Naive B cell (primary cell): ENCODE data around the gene NOS2. TPM values are rescaled to one million over a fixed set of nuclear protein-coding genes. Genes with fewer than 3 reads are reported as not detected.
A peak's percentile ranks its signal among the peaks of the same experiment; 100 is the strongest.
"Not testable (repeated sequence)": the region's sequence is repeated elsewhere in the genome, so short reads cannot be mapped to it uniquely, and the experiment has no call there.

Experiments used
- ATAC-seq, 2 donors: fragments of 150-1000 bp; cut with Tn5 transposase; 2 replicates each; pipeline ENCODE4 v1.10.0; 2021; ENCODE audit warnings: low read depth in 2 of 2, mild to moderate bottlenecking in 2 of 2, moderate library complexity in 2 of 2
- DNase-seq: peaks from one replicate; pipeline ENCODE4 v3.0.0; 2022
- H3K27ac Mint-ChIP-seq, 6 donors: one replicate each; pipeline ENCODE4 v1.8.0; 2020 to 2022; ENCODE audit warnings: mild to moderate bottlenecking in 6 of 6, mixed read lengths in 6 of 6, moderate library complexity in 5 of 6, inconsistent platforms in 2 of 6
- H3K27me3 Mint-ChIP-seq, 3 donors: one replicate each; pipeline ENCODE4 v1.8.0; 2021 to 2022; ENCODE audit warnings: mixed read lengths in 3 of 3, mild to moderate bottlenecking in 1 of 3
- H3K36me3 Mint-ChIP-seq, 2 donors: one replicate each; pipeline ENCODE4 v1.8.0; 2020 to 2022; ENCODE audit warnings: mixed read lengths in 2 of 2, inconsistent platforms in 1 of 2, mild to moderate bottlenecking in 1 of 2
- H3K4me1 Mint-ChIP-seq, 3 donors: one replicate each; pipeline ENCODE4 v1.8.0; 2020 to 2022; ENCODE audit warnings: mixed read lengths in 3 of 3, inconsistent platforms in 1 of 3, mild to moderate bottlenecking in 1 of 3, moderate library complexity in 1 of 3
- H3K4me3 Mint-ChIP-seq, 8 donors: one replicate each; pipeline ENCODE4 v1.8.0; 2020 to 2022; ENCODE audit warnings: mild to moderate bottlenecking in 8 of 8, mixed read lengths in 8 of 8, moderate library complexity in 8 of 8, inconsistent platforms in 2 of 8
- H3K9me3 Mint-ChIP-seq, 7 donors: one replicate each; pipeline ENCODE4 v1.8.0; 2020 to 2022; ENCODE audit warnings: mixed read lengths in 7 of 7, mild to moderate bottlenecking in 5 of 7, inconsistent platforms in 2 of 7, moderate library complexity in 1 of 7
- polyA plus RNA-seq, 6 donors: library from polyadenylated mRNA; unstranded; fragments of 300-500 nt; fragmentation: Illumina TruSeq; gene quantifications; one replicate each; pipeline ENCODE4 v1.2.3, GENCODE V29; 2021; ENCODE audit warnings: low read depth in 6 of 6

Gene NOS2
- polyA plus RNA-seq, 6 donors from 2014 or later = 0.08 TPM; not detected in 5

DNA sequence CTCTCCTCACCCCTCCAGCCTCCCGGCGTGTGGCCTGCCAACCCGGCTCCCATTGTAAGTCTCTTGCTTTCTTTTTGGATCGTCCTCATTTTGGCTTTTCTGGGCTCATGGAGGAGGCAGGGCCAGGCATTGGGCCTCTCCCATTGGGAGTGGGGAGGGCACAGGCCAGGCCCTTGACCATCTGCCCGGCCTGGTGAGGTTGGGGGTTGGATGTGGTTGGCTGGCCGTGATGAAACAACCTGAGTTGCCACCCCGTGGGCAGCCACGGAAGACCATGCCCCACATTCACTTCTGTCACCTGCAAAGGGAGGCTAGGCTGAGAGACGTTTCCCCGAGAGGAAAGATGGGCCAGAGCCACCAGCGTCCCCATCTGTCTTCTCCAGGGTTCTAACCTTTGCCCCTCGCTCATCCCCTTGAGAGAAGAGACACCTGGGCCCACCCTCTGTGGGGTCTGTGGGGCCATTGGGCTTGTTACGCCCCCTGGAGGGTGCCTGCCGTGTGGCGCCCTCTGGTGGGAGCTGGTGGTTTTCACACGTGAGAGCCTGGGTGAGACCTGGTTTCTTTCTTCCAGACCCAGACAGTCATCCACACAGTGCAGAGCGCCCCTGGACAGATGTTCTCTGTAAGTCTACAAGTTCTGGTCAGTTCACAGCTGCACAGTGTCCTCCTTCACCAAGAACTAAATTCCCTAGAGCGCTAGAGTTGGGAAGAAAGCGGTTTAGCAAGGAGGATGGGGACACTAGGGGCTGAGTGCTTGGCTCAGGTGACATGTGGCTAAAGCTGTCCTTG lies 47.3 kb downstream of the NOS2 start:
- H3K4me1 Mint-ChIP-seq, DNase-seq, H3K9me3 Mint-ChIP-seq, H3K36me3 Mint-ChIP-seq, H3K27me3 Mint-ChIP-seq, H3K4me3 Mint-ChIP-seq: not testable (repeated sequence)
- peak overlapping the region in 1 of 6 donors; percentile 59 for H3K27ac Mint-ChIP-seq
- ATAC-seq = peak; percentile 38 to 54

DNA sequence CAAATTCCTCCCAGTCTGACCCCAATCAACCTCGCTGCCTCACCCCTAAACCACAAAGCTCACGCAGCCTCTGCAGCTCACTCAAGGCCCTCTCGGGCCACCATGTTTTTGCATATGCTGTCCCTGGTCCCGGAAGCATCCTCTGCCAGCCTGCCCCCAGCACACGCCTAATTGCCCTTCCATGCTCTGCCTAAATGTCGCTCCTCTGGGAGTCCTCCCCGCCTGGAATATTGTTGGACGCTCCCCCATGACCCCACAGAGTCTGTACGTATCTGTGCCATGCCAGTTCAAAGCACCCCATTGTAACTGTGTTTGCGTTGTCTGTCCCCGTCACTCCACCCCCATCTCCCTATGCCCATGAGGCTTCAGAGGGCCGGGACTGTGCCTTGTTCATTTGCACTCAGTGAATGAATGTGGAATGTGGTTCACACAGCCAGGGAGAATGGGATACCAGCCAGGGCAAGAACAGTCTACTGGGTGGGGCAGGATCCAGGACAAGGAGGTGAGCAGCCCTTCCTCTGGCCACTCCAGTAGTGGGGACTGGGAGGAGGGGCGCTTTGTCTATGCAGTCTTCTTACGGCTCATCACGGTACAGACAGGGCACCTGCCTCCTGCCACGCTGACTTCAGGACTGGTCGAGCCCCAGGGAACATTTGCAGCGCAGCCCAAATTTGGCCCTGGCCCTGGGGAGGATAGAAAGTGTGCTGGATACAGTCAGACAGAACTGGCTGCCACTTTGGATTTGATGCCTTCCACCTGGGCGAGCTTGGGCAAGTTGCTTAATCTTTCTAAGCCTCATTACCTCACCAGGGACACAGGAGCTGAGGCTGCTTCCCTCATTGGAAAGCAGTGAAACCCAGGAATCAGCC lies 48.5 kb downstream of the NOS2 start:
- DNase-seq (no peak), ATAC-seq (no peak)
- no peaks in the 10 kb centered on the region for H3K36me3 Mint-ChIP-seq
- no peak overlapping the region for H3K4me3 Mint-ChIP-seq
- H3K27ac Mint-ChIP-seq = no peak overlapping the region
- H3K9me3 Mint-ChIP-seq = no peaks in the 10 kb centered on the region
- peaks cover 0 to 8% (median 6%) of the 10 kb centered on the region in 3 donors for H3K27me3 Mint-ChIP-seq
- no peaks in the 10 kb centered on the region for H3K4me1 Mint-ChIP-seq

- H3K27me3 Mint-ChIP-seq = peaks cover 0 to 8% (median 6%) of the 10 kb centered on the region in 3 donors
- no peak overlapping the region for H3K27ac Mint-ChIP-seq
- no peaks in the 10 kb centered on the region for H3K9me3 Mint-ChIP-seq
- no peak overlapping the region for H3K4me3 Mint-ChIP-seq
- H3K36me3 Mint-ChIP-seq = no peaks in the 10 kb centered on the region
- no peaks in the 10 kb centered on the region for H3K4me1 Mint-ChIP-seq
- DNase-seq (no peak), ATAC-seq (no peak)
Observed at GRCh38 chr17:27751166-27751565, 49.2 kb downstream of the NOS2 start.

DNA sequence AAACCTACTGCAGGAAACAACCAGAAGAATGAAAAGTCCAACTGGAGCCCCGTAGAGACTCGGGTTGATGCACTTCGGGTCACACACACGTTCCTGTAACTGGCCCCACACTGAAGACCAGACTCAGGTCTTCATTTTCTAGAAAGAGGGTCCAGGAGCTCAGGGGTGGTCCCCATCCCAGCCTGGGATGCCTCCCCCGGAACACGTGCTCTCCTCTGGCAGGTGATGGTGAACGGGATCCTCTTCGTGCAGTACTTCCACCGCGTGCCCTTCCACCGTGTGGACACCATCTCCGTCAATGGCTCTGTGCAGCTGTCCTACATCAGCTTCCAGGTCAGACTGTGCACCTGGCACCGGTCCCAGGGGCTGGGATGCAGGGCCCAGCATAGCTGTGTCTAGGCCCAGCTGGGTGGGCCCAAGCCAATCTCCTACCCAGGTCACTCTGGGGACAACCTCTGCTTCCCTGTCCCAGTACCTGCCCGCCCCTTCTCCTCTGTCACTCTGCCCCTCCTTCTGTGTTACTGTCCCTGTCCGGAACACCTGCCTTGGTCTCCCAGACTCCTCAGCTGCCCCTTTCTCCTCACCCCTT lies 50.7 kb downstream of the NOS2 start:
- not testable (repeated sequence) for H3K4me1 Mint-ChIP-seq, ATAC-seq, H3K9me3 Mint-ChIP-seq, H3K36me3 Mint-ChIP-seq, H3K27me3 Mint-ChIP-seq, DNase-seq, H3K4me3 Mint-ChIP-seq, H3K27ac Mint-ChIP-seq

- Mint-ChIP-seq H3K36me3 (no peaks in the 10 kb centered on the region), H3K27me3 (no peaks in the 10 kb centered on the region), H3K9me3 (no peaks in the 10 kb centered on the region), H3K4me3 (no peak overlapping the region), H3K27ac (no peak overlapping the region), H3K4me1 (peaks cover 2 to 3% (median 2%) of the 10 kb centered on the region in 3 donors)
- DNase-seq = no peak
- no peak for ATAC-seq
Observed at GRCh38 chr17:27748360-27748825, 51.9 kb downstream of the NOS2 start.

DNA sequence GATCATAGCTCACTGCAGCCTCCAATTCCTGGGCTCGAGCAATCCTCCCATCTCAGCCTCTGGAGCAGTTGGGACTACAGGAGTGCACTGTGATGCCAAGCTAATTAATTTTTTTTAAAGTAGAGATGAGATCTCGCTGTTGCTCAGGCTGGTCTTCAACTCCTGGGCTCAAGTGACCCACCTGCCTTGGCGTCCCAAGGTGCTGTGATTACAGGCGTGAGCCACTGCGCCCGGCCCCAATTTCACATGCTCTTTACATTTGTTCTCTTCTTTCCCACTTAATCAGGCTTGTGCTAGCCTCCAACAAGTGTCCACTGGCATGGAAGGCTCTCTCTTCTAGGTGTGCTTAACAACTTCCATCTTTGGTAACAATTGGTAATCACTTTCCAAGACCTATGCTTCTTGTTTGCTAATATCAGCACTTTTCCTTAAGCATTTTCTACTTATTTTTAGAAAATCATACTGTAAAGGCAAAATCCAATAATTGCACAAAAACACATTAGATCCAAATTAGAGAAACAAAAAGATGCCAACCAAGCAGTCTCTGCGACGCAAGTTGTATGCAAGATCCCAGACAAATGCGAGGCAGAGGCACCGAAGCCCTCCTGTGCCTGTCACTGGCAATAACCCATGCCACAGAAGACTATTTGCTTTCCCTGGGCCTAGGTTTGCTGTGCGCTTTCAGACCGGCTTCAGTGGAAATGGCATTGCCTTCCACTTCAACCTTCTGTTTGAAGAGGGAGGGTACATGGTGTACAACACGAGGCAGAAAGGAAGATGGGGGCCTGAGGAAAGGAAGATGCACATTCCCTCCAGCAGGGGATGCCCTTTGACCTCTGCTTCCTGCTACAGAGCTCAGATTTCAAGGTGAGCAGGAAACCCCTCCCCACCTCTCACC lies 52.6 kb downstream of the NOS2 start:
- H3K36me3 Mint-ChIP-seq = no peaks in the 10 kb centered on the region
- H3K4me3 Mint-ChIP-seq = no peak overlapping the region
- DNase-seq (no peak), ATAC-seq (no peak)
- H3K27me3 Mint-ChIP-seq = no peaks in the 10 kb centered on the region
- H3K27ac Mint-ChIP-seq = no peak overlapping the region
- no peaks in the 10 kb centered on the region for H3K9me3 Mint-ChIP-seq
- peaks cover 4 to 8% (median 6%) of the 10 kb centered on the region in 3 donors for H3K4me1 Mint-ChIP-seq

DNA sequence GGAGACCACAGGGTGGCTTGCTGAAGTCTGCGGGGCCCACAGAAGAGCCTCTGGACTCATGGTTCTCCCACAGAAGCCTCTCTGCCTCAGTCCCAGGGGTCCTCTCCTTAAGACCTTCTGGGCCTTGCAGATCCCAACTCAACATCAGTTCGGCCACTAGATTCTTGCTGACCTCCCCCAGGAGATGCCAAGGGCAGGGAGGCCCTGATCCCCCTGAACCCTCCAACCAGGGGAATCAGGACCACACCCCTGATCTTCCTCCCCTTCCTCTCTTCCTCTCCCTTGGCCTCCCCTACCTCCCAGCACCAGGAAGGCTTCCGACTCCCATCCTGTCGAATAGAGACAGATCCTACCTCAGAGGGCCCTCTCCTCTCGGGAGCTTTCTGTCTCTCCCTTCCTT lies 53.4 kb downstream of the NOS2 start:
- Mint-ChIP-seq H3K27ac (no peak overlapping the region), H3K27me3 (peaks cover 0 to 3% (median 0%) of the 10 kb centered on the region in 3 donors), H3K4me3 (peak overlapping the region in 1 of 8 donors; percentile 85), H3K9me3 (no peaks in the 10 kb centered on the region), H3K36me3 (no peaks in the 10 kb centered on the region), H3K4me1 (peaks cover 4 to 8% (median 6%) of the 10 kb centered on the region in 3 donors)
- no peak for DNase-seq
- ATAC-seq = no peak

DNA sequence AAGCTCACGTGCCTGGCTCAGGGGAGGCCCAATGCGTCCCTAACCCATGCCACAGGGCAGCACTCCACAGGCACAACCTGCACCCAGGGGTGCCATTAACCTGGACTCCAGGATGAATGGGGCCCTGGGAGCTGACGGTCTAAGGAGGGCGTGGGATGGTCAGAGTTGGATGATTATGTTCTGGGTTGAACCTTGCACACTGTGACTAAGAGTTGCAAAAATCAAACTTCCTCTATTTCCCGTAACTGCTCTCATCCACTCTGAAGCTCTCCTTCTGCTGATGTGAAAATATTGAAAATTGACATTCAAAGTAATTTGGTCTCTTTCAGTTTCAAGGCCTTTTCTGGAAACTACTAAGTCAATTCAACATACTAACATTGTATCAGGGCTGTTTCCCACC lies 54.0 kb downstream of the NOS2 start:
- ATAC-seq, DNase-seq, H3K4me3 Mint-ChIP-seq, H3K27ac Mint-ChIP-seq, H3K36me3 Mint-ChIP-seq, H3K27me3 Mint-ChIP-seq, H3K4me1 Mint-ChIP-seq, H3K9me3 Mint-ChIP-seq: not testable (repeated sequence)

DNA sequence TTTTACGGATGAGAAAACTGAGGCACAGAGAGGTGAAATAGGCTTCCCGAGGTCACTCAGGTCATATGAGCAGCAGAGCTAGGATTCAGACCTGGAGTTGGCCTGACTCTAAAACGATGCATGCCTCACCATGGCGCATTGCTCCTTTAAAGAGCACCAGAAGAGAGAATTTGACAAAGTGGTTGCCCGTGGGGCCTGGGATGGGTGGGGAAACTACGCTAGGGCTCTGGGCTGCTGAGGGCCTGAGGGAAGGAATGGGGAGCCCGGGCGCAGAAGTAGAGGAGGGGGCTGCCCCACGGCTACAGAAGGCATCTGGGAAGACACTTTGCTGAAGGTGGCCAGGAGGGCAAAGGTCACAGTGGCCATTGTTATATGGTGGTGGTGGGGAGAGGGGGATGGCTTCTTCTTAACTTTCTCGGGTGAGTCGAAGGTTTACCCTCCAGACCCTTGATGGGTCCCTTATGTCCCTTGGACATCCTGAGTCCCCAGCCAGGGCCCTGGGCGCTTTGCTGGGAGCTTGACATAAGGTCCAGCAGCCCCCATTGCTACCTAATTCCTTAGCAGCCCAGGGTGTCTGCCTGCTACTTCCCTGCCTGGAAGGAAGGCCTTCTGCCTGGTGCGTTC lies 55.0 kb downstream of the NOS2 start:
- not testable (repeated sequence) for H3K4me3 Mint-ChIP-seq, H3K27me3 Mint-ChIP-seq, ATAC-seq, H3K36me3 Mint-ChIP-seq, H3K4me1 Mint-ChIP-seq, DNase-seq, H3K9me3 Mint-ChIP-seq
- H3K27ac Mint-ChIP-seq = peak overlapping the region in 1 of 6 donors; percentile 66

GRCh38 chr17:27743281-27743885 lies 56.9 kb downstream of the NOS2 start:
- H3K27ac Mint-ChIP-seq = peak overlapping the region in 1 of 6 donors; percentile 69
- H3K4me3 Mint-ChIP-seq = peak overlapping the region in 1 of 8 donors; percentile 21
- no peaks in the 10 kb centered on the region for H3K36me3 Mint-ChIP-seq
- H3K9me3 Mint-ChIP-seq = no peaks in the 10 kb centered on the region
- no peak for DNase-seq
- H3K27me3 Mint-ChIP-seq = peaks cover 0 to 3% (median 0%) of the 10 kb centered on the region in 3 donors
- peaks cover 4 to 8% (median 6%) of the 10 kb centered on the region in 3 donors for H3K4me1 Mint-ChIP-seq
- peak in 1 of 2 donors; percentile 30 for ATAC-seq

GRCh38 chr17:27741971-27742575 lies 58.3 kb downstream of the NOS2 start:
- no peak for ATAC-seq
- Mint-ChIP-seq H3K4me3 (no peak overlapping the region), H3K27ac (no peak overlapping the region), H3K36me3 (no peaks in the 10 kb centered on the region), H3K27me3 (peaks cover 0 to 10% (median 6%) of the 10 kb centered on the region in 3 donors), H3K4me1 (peaks cover 4 to 8% (median 6%) of the 10 kb centered on the region in 3 donors), H3K9me3 (no peaks in the 10 kb centered on the region)
- DNase-seq = no peak

DNA sequence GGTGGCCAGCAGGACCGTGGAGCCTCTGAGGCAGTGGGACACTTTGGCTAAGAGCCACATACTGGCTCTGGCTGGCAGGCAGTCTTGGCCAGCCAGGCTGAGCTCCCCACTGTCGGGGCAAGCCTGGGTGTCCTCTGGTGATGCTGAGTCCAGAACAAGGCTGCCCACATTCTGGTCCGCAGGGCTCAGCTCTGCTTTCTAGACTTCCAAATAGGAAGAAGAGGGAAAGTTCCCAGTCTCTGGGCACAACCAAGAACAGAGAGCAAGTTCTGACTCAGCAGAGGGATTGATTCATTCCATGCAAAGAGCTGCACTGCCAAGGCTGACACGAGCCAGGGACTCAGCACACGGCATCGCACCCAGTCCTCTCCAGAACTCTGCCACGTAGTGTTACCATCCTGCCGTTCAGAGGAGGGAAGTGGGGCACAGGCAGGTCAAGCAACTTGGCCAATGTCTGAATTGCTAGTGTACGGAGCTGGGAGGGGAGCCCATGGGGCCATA lies 58.9 kb downstream of the NOS2 start:
- H3K9me3 Mint-ChIP-seq = no peaks in the 10 kb centered on the region
- H3K27me3 Mint-ChIP-seq = peaks cover 2 to 10% (median 6%) of the 10 kb centered on the region in 3 donors
- DNase-seq = no peak
- H3K36me3 Mint-ChIP-seq = no peaks in the 10 kb centered on the region
- H3K4me3 Mint-ChIP-seq = no peak overlapping the region
- no peak overlapping the region for H3K27ac Mint-ChIP-seq
- no peak for ATAC-seq
- peaks cover 4 to 8% (median 6%) of the 10 kb centered on the region in 3 donors for H3K4me1 Mint-ChIP-seq
